Natural killer cell treated with Interleukin-12 subunit alpha and Interleukin-12 subunit beta and Interleukin-15 and Interleukin-18, amount 100 ng/mL, for 72 hours (primary cell): ENCODE measurements around the gene SYVN1. TPM values are rescaled to one million over a fixed set of nuclear protein-coding genes. Genes with fewer than 3 reads are reported as not detected.

Experiments used
- ATAC-seq, 2 donors: fragments of 150-1000 bp; cut with Tn5 transposase in 1 of 2; sonication (Bioruptor Pico), chemical (Tn5 transposase) in 1 of 2; 2 replicates each; pipeline ENCODE4 v1.10.0; 2021
- DNase-seq: peaks from one replicate; pipeline ENCODE4 v3.0.0; 2022; ENCODE audit warnings: low spot score
- H3K27ac Mint-ChIP-seq, 2 donors: 1 replicate in 1 of 2; 2 replicates in 1 of 2; pipeline ENCODE4 v1.8.0; 2022; ENCODE audit warnings: mixed read lengths in 2 of 2, mild to moderate bottlenecking in 1 of 2, moderate library complexity in 1 of 2
- H3K27me3 Mint-ChIP-seq, 2 donors: 1 replicate in 1 of 2; 2 replicates in 1 of 2; pipeline ENCODE4 v1.8.0; 2022; ENCODE audit warnings: mixed read lengths in 2 of 2
- H3K36me3 Mint-ChIP-seq: one replicate; pipeline ENCODE4 v1.8.0; 2022; ENCODE audit warnings: mixed read lengths
- H3K4me1 Mint-ChIP-seq, 2 donors: 1 replicate in 1 of 2; 2 replicates in 1 of 2; pipeline ENCODE4 v1.8.0; 2022; ENCODE audit warnings: low read depth in 2 of 2, mixed read lengths in 2 of 2, mild to moderate bottlenecking in 1 of 2
- H3K4me3 Mint-ChIP-seq: one replicate; pipeline ENCODE4 v1.8.0; 2022; ENCODE audit warnings: mixed read lengths
- H3K9me3 Mint-ChIP-seq: 2 replicates; pipeline ENCODE4 v1.8.0; 2022; ENCODE audit warnings: mixed read lengths
- total RNA-seq, 2 donors: library from RNA; stranded (reverse); gene quantifications; one replicate each; pipeline ENCODE4 v1.2.3, GENCODE V29; 2022

Gene SYVN1
- total RNA-seq, 2 donors from 2014 or later: 78.8 to 80.1 TPM

DNA sequence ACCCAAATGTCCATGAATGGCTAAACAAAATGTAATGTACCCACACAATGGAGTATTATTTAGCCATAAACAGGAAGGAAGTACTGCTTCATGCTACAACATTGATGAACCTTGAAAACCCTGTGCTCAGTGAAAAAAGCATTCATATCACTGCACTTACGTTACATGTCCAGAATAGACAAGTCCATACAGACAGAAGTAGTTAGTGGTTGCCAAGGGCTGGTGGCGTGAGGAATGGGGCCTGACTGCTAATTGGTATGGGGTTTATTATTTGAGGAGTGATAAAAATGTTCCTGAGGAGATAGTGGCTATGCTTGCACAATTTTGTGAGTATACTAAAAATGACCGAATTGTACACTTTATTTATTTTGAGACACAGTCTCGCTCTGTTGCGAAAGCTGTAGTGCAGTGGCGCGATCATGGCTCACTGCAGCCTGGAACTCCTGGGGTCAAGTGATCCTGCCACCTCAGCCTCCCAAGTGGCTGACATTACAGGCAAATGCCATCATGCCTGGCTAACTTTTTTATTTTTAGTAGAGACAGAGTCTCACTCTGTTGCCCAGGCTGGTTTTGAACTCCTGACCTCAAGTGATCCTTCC is 7.7 kb upstream of the SYVN1 start:
- no peak overlapping the region for H3K27ac Mint-ChIP-seq
- no peak for ATAC-seq

DNA sequence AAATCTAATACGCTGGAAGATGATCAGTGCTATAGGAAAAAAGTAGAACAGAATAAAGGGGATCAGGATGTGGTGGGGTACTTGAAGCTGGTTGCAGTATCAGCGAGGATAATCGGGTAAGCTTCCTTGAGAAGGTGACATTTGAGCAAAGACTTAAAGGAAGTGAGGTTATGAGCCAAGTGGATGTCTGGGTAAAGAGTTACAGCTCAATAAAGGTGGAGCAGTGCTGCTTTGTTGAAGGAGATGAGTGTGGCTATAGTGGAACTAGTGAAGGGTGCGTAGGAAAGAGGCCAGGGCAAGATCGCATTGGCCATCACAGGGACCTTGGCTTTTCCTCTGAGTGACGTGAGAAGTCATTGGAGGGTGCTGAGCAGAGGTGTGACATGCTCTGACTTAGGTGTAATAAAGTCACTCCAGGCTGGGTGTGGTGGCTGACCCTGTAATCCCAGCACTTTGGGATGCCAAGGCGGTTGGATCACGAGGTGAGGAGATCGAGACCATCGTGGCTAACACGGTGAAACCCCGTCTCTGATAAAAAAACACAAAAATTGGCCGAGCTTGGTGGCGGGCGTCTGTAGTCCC is 2.3 kb upstream of the SYVN1 start:
- DNase-seq: no peak
- H3K9me3 Mint-ChIP-seq: no peaks in the 10 kb centered on the region

More for the DNA sequence above, 7.7 kb upstream of the SYVN1 start:
- peaks cover 0 to 4% of the 10 kb centered on the region in 2 donors for H3K4me1 Mint-ChIP-seq
- H3K4me3 Mint-ChIP-seq: no peak overlapping the region
- DNase-seq: no peak
- H3K27me3 Mint-ChIP-seq: peaks cover 7 to 9% of the 10 kb centered on the region in 2 donors
- H3K9me3 Mint-ChIP-seq: no peaks in the 10 kb centered on the region
- no peaks in the 10 kb centered on the region for H3K36me3 Mint-ChIP-seq

DNA sequence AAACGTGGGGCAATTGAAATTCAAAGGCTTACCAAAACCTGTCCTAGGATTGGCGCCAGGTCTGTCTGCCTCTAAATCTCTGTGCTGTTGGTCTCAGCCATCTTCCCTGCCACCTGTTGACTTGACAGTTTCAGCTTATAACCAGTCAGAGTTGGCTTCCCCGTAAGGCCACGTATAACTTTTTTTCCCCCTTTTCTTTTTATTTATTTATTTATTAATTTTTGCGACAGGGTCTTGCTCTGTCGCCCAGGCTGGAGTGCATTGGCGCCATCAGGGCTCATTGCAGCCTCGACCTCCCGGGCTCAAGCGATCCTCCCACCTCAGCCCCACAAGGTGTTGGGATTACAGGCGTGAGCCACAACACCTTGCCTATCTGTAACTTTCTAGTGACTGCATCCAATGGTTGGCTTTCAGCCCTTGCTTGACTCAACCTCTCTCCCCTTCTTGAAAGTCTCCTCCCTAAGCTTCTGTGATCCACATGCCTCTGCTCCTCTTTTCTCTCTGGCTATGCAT is 1.4 kb upstream of the SYVN1 start:
- H3K27ac Mint-ChIP-seq: peak overlapping the region; percentile 99 to 100
- no peak for ATAC-seq
- no peaks in the 10 kb centered on the region for H3K27me3 Mint-ChIP-seq
- H3K9me3 Mint-ChIP-seq: no peaks in the 10 kb centered on the region
- peaks cover 27 to 42% of the 10 kb centered on the region in 2 donors for H3K4me1 Mint-ChIP-seq
- no peaks in the 10 kb centered on the region for H3K36me3 Mint-ChIP-seq
- DNase-seq: no peak
- H3K4me3 Mint-ChIP-seq: peak overlapping the region; percentile 87

More for the DNA sequence above, 2.3 kb upstream of the SYVN1 start:
- Mint-ChIP-seq H3K27me3 (peaks cover 0 to 1% of the 10 kb centered on the region in 2 donors), H3K4me3 (peak overlapping the region; percentile 87), H3K4me1 (peaks cover 27 to 36% of the 10 kb centered on the region in 2 donors), H3K27ac (peak overlapping the region; percentile 99 to 100), H3K36me3 (no peaks in the 10 kb centered on the region)
- no peak for ATAC-seq

DNA sequence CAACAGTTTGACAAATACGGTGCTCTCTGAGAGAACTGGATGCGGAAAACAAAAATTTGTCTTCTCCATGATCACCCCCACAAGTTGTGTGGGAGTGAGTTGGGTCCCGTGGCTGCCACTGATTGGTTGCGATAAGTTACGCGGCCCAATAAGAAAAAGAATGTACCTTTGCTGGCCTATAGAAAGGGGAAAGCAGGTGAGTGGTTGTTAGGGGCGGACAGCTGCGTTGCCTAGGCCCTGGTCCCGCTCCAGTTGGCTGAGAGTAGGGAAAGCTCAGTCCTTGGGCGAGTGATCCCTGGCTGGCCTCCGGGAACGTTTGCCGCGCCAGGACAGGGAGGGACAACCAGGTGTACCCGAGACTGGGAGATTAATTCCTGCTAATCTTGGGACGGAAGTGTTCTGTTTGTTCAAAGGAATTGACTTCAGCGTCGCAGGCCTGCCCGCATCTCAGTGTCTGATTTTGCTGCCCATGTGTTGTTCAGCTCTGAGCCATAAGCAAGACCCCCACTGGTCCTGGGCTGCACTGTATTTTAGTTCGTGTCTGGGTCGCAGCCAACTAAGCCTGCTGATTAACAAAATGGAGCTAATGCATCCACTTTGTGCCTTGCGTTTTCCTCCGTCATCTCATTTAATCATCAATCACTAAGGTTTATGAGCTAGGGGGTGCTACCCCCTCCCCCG is 773 bp upstream of the SYVN1 start:
- Mint-ChIP-seq H3K36me3 (no peaks in the 10 kb centered on the region), H3K27me3 (no peaks in the 10 kb centered on the region), H3K27ac (peak overlapping the region; percentile 99 to 100), H3K4me1 (peaks cover 27 to 42% of the 10 kb centered on the region in 2 donors), H3K9me3 (no peaks in the 10 kb centered on the region), H3K4me3 (peak overlapping the region; percentile 87)
- ATAC-seq: peak; percentile 90 to 92
- DNase-seq: peak; percentile 89

DNA sequence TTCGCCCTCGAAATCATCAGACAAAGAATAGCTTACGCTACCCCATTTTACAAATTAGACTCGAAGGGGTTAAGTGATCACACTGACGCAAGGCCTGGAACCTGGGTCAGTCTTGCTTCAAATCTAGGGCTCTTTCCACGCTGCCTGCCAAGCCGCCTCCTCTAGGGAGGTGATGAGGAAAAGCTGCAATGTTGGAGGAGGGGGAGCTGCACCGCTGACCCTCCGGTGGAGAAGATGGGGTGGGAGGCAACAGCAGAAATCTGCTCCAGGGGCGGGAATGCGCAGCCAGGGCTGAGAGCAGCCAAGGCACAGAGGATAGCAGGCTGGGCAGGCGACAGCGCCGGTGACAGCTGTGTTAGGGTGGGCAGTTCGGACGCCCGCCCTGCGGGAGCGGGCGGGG is 595 bp downstream of the SYVN1 start:
- DNase-seq (no peak), ATAC-seq (no peak)
- Mint-ChIP-seq H3K9me3 (no peaks in the 10 kb centered on the region), H3K27me3 (no peaks in the 10 kb centered on the region), H3K4me1 (peaks cover 27 to 42% of the 10 kb centered on the region in 2 donors), H3K36me3 (no peaks in the 10 kb centered on the region), H3K4me3 (peak overlapping the region; percentile 87), H3K27ac (peak overlapping the region; percentile 99 to 100)

DNA sequence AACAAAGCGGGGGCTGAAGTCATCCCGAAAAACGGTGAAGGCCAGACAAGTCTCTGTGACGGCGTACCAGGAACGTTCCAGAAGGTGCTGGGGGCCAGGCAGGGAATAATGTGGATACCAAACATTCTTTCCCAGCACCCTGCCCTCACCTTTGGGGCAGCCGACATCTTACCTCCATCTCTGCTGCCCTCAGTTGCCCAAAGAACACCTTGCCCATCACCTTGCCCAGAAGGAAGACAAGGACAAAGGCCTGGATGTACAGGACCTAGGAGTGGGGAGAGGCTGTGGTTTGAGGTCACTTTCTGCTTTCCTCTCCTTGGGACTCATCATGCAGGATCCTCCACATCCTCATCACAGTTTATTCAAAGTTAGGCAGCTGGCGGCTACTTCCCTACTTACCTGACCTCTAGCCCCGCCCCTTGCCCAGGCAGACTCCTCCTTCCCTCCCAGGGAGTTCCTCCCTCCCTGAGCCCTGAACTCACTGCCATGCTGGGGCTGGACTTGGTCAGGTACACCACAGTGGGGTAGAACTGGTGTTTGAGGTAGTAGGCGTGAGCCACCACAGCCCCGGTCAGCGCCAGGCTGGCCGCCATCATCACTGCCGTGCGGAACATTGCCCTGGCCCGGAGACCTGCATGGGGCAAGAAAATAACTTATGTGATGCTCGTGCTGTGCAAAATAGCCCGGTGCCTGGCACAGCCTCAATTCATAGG is 1.2 kb downstream of the SYVN1 start:
- ATAC-seq (no peak), DNase-seq (no peak)
- Mint-ChIP-seq H3K27me3 (no peaks in the 10 kb centered on the region), H3K4me3 (peak overlapping the region; percentile 87), H3K4me1 (peaks cover 27 to 42% of the 10 kb centered on the region in 2 donors), H3K27ac (peak overlapping the region; percentile 99 to 100), H3K36me3 (no peaks in the 10 kb centered on the region), H3K9me3 (no peaks in the 10 kb centered on the region)

DNA sequence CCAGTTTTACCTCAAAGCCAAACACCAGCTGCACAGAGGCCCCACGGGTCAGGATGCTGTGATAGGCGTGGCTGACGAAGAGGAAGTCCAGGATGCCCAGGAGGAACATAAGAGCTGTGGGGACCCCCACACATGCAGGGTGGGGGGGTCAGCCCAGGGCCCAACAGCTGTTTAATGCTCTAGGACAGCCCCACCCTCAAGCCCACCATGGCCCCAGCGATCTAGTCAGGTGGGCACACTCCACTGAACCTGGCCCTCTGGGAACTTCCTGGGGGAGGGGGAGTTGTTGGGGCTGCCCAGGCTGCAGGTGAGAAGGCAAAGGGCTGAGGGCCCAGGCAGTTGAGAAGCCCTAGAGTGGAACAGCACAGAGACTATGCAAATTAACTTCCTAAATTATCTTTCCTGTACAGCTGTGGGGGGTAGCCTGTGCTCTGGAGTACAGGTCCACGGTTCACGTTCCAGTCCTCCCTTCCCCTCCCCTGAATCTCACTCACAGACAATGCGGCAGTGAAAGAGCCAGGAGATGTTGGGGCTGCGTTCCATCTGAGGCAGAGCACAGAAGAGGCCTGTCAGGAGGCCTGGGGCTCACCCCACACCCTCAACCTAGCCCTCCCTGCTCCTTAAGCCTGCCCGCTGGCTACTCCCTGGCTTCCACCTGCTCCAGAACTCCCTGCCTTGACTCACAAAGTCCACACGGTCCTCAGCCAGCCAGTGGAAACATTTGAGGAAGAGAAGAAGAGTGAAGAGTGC is 1.9 kb downstream of the SYVN1 start:
- H3K27me3 Mint-ChIP-seq: no peaks in the 10 kb centered on the region
- H3K36me3 Mint-ChIP-seq: no peaks in the 10 kb centered on the region
- DNase-seq (no peak), ATAC-seq (no peak)
- peak overlapping the region; percentile 87 for H3K4me3 Mint-ChIP-seq
- peak overlapping the region; percentile 99 to 100 for H3K27ac Mint-ChIP-seq
- H3K4me1 Mint-ChIP-seq: peaks cover 27 to 39% of the 10 kb centered on the region in 2 donors
- no peaks in the 10 kb centered on the region for H3K9me3 Mint-ChIP-seq

DNA sequence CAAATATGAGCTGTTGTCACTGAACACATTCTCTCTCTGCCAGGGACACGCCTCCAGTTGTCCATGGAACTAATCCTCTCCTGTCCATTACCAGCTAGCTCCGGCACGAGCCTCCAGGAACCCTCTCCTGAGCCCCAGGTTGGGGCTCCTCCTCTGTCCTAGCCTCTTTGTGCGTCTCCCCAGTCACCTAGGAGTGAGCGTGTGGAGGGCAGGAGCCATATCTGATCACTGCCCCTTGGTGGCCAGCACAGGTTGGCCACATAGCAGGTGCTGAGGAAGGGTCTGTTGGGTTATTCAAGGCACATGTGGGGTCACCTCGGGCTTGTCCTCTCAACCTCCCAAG is 2.5 kb downstream of the SYVN1 start:
- Mint-ChIP-seq H3K4me3 (no peak overlapping the region), H3K36me3 (no peaks in the 10 kb centered on the region), H3K27me3 (no peaks in the 10 kb centered on the region), H3K27ac (peak overlapping the region in 1 of 2 donors; percentile 41), H3K9me3 (no peaks in the 10 kb centered on the region), H3K4me1 (peaks cover 27 to 39% of the 10 kb centered on the region in 2 donors)
- no peak for ATAC-seq
- no peak for DNase-seq

DNA sequence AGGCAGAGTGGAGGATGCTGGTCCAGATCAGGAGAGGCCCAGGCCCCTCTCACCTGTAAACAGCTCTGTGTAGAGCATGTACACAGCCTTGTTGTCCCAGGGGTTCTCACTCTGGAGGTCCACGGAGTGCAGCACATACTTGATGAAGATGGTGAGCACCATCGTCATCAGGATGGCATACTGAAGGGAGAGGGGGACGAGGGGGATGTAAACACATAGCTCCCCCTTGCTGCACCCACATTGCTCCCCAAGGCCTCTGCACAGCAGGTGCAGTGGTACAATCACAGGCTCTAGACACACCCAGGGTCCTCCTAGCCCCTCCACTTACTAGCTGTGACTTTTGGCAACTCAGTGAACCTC is 2.9 kb downstream of the SYVN1 start:
- DNase-seq: no peak
- no peaks in the 10 kb centered on the region for H3K9me3 Mint-ChIP-seq
- peaks cover 23 to 39% of the 10 kb centered on the region in 2 donors for H3K4me1 Mint-ChIP-seq
- H3K27ac Mint-ChIP-seq: peak overlapping the region in 1 of 2 donors; percentile 37
- H3K27me3 Mint-ChIP-seq: no peaks in the 10 kb centered on the region
- no peak for ATAC-seq
- H3K4me3 Mint-ChIP-seq: peak overlapping the region; percentile 54
- H3K36me3 Mint-ChIP-seq: no peaks in the 10 kb centered on the region

DNA sequence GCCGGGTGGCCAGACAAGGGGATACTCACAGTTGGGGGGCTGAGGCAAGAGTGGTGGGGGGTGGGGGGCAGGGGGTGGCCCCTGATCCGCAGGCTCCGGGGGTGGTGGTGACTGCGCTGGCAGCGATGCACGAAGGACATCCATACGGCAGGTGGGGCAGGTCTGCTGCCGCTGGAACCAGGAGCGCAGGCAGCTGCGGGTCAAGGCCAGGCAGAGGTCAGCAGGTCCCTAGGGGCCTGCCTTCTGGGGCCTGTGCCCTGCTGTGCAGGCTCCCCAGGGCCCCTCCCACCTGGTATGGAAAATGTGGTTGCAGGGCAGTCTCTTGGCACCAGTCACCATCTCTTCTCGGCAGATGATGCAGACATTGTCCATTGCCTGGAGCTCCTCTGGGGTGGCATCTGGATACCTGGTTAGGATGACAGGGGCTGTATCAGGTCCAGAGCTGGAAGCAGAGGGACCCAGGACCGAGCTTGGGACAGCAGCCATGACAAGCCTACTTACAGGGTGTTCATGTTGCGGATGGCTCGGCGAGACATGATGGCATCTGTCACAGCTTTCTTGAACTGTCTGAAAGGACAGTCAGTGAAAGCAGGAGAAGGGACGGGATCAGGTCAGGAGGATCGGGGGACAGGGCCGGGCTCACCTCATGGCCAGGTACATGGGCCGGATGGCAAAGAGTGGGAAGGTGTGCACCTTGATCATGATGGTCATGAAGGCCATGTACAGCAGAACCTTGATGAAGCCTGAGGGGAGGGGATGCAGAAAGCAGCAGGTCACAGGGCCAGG is 3.5 kb downstream of the SYVN1 start:
- Mint-ChIP-seq H3K4me3 (peak overlapping the region; percentile 54), H3K27me3 (no peaks in the 10 kb centered on the region), H3K36me3 (no peaks in the 10 kb centered on the region), H3K9me3 (no peaks in the 10 kb centered on the region), H3K4me1 (peaks cover 17 to 34% of the 10 kb centered on the region in 2 donors), H3K27ac (peak overlapping the region in 1 of 2 donors; percentile 37)
- ATAC-seq (no peak), DNase-seq (no peak)

DNA sequence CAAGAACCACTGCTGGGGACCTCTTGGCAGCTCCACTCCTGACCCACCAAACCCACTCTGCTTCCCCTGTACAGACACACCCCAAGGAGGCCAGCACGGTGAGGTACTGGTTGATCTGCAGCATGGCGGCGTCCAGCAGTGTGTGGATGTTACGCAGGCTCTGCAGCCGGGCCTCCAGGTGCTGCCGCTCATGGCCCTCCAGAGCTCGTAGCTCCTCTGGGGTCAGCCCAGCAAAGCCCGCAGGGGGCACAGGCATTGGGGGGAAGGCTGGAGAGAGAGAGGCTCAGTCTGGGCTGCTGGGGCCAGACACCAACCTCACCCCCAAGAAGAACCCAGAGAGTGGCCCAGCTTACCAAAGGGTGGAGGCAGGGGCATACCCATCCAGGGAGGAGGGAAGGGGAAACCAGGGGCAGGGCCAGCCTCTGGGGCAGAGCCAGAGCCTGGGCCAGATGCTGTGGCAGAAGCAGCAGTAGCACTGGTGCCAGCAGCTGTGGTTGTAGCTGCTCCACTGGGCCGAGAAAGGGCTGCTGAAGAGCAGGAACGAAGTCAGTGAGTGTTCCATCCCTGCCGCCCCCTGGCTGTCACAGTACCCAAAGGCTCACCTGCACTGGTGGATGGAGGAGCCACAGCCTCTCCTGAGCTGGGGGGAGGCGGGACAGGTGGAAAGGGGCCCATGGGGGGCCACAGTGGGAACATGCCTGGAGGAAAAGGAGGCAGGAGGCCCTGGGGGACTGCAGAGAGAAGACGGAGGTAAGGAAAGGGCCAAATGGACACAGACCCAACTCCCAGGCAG is 4.5 kb downstream of the SYVN1 start:
- no peaks in the 10 kb centered on the region for H3K27me3 Mint-ChIP-seq

More for the DNA sequence above, 4.5 kb downstream of the SYVN1 start:
- no peaks in the 10 kb centered on the region for H3K36me3 Mint-ChIP-seq
- H3K4me1 Mint-ChIP-seq: peaks cover 15 to 28% of the 10 kb centered on the region in 2 donors
- DNase-seq (no peak), ATAC-seq (no peak)
- H3K9me3 Mint-ChIP-seq: no peaks in the 10 kb centered on the region
- no peak overlapping the region for H3K27ac Mint-ChIP-seq
- H3K4me3 Mint-ChIP-seq: no peak overlapping the region
